IMR-90 (cell line): Measurements from ENCODE around the gene NUP107. TPM values are rescaled to one million over a fixed set of nuclear protein-coding genes. Genes with fewer than 3 reads are reported as not detected.

Experiments
- ATAC-seq: fragments of 200-7000 bp; cut with Tn5 transposase; 2 replicates; pipeline ENCODE4 v1.9.1; 2020; ENCODE audit warnings: low read depth, mild to moderate bottlenecking, moderate library complexity
- BruUV-seq: library from RNA; stranded (reverse); fragments of 400-500 nt; replicated peaks from 2 replicates; lab custom pipeline; 2021; lab: Mats Ljungman, UMichigan
- CTCF ChIA-PET: fragments of 300-600 bp; formaldehyde crosslinking; extraction: SDS; loops from one replicate; lab custom pipeline; 2021; ENCODE audit warnings: antibody characterized with exemption; lab: Yijun Ruan, JAX
- POLR2A ChIA-PET: fragments of 300-600 bp; sonication (Branson Sonifier 250); formaldehyde crosslinking; loops from one replicate; lab custom pipeline; 2022; ENCODE audit warnings: antibody characterized with exemption; ENCODE audit not compliant: unreplicated experiment; lab: Charles Lee
- DNase-seq: peaks from one replicate; pipeline ENCODE4 v3.0.0; 2013
- H2AFZ ChIP-seq: replicated peaks from 2 replicates; pipeline ENCODE3; 2013; ENCODE audit warnings: low read length, mild to moderate bottlenecking; ENCODE audit not compliant: poor library complexity
- H2AK5ac ChIP-seq: 2 replicates; pipeline ENCODE4 v1.6.1; 2013; ENCODE audit warnings: low read depth, low read length, inconsistent platforms
- H2AK9ac ChIP-seq: replicated peaks from 2 replicates; pipeline ENCODE3; 2013; ENCODE audit warnings: mild to moderate bottlenecking, low read depth, low read length, moderate library complexity; ENCODE audit not compliant: poor library complexity
- H2BK120ac ChIP-seq: 2 replicates; pipeline ENCODE4 v1.6.1; 2013; ENCODE audit warnings: low read depth, low read length, inconsistent platforms
- H2BK15ac ChIP-seq: 3 replicates; pipeline ENCODE4 v1.6.1; 2013; ENCODE audit warnings: low read depth, low read length, inconsistent platforms
- H2BK20ac ChIP-seq: 2 replicates; pipeline ENCODE4 v1.6.1; 2013; ENCODE audit warnings: low read depth, mild to moderate bottlenecking, inconsistent platforms, low read length, moderate library complexity
- H2BK5ac ChIP-seq: 2 replicates; pipeline ENCODE4 v1.6.1; 2013; ENCODE audit warnings: mild to moderate bottlenecking, low read depth, low read length, inconsistent platforms; ENCODE audit not compliant: poor library complexity, severe bottlenecking
- H3K14ac ChIP-seq: replicated peaks from 2 replicates; pipeline ENCODE4 v1.6.1; 2013; ENCODE audit warnings: low read depth, low read length, inconsistent platforms
- H3K18ac ChIP-seq: 2 replicates; pipeline ENCODE4 v1.6.1; 2013; ENCODE audit warnings: low read depth, low read length, control low read depth
- H3K23ac ChIP-seq: 2 replicates; pipeline ENCODE4 v1.6.1; 2013; ENCODE audit warnings: low read depth, low read length, inconsistent platforms
- H3K27ac ChIP-seq: 2 replicates; pipeline ENCODE4 v1.5.1; 2013; ENCODE audit warnings: mild to moderate bottlenecking, control low read depth, low read length; ENCODE audit not compliant: insufficient read depth
- H3K27me3 ChIP-seq: 2 replicates; pipeline ENCODE4 v1.6.1; 2013; ENCODE audit warnings: low read length; ENCODE audit not compliant: control insufficient read depth, insufficient read depth
- H3K36me3 ChIP-seq: 2 replicates; pipeline ENCODE4 v1.6.1; 2013; ENCODE audit warnings: low read length, mixed read lengths; ENCODE audit not compliant: control insufficient read depth, insufficient read depth
- H3K4ac ChIP-seq: 2 replicates; pipeline ENCODE4 v1.6.1; 2013; ENCODE audit warnings: low read depth, low read length, inconsistent platforms
- H3K4me1 ChIP-seq: 2 replicates; pipeline ENCODE4 v1.6.1; 2013; ENCODE audit warnings: low read length, mixed read lengths; ENCODE audit not compliant: control insufficient read depth, insufficient read depth
- H3K4me2 ChIP-seq: 2 replicates; pipeline ENCODE4 v1.6.1; 2013; ENCODE audit warnings: low read depth, mild to moderate bottlenecking, control low read depth, low read length, moderate library complexity
- H3K4me3 ChIP-seq: 2 replicates; pipeline ENCODE4 v1.5.1; 2013; ENCODE audit warnings: low read depth, mild to moderate bottlenecking, control low read depth, low read length, moderate library complexity; ENCODE audit not compliant: insufficient read depth
- H3K56ac ChIP-seq: 2 replicates; pipeline ENCODE4 v1.6.1; 2013; ENCODE audit warnings: low read length, inconsistent platforms; ENCODE audit not compliant: insufficient read depth; ENCODE audit errors: extremely low read depth
- H3K79me1 ChIP-seq, 2 experiments: 2 replicates each; pipeline ENCODE4 v1.6.1; 2013; ENCODE audit warnings: low read length in 2 of 2, inconsistent platforms in 1 of 2, low read depth in 1 of 2
- H3K9ac ChIP-seq: 2 replicates; pipeline ENCODE4 v1.6.1; 2013; ENCODE audit warnings: low read depth, low read length, control low read depth
- H3K9me1 ChIP-seq: 2 replicates; pipeline ENCODE4 v1.6.1; 2013; ENCODE audit warnings: low read length, inconsistent platforms; ENCODE audit not compliant: insufficient read depth
- H3K9me3 ChIP-seq: 2 replicates; pipeline ENCODE4 v1.6.1; 2013; ENCODE audit warnings: low read length; ENCODE audit not compliant: control insufficient read depth, insufficient read depth
- H4K20me1 ChIP-seq: 2 replicates; pipeline ENCODE4 v1.6.1; 2013; ENCODE audit warnings: low read length, inconsistent platforms; ENCODE audit not compliant: insufficient read depth
- H4K5ac ChIP-seq: 2 replicates; pipeline ENCODE4 v1.6.1; 2013; ENCODE audit warnings: mild to moderate bottlenecking, low read depth, low read length, control low read depth
- H4K8ac ChIP-seq, 2 experiments: 2 replicates each; pipeline ENCODE4 v1.6.1; 2013; ENCODE audit warnings: low read depth in 2 of 2, low read length in 2 of 2, control low read depth in 1 of 2, inconsistent platforms in 1 of 2
- H4K91ac ChIP-seq: 2 replicates; pipeline ENCODE4 v1.6.1; 2013; ENCODE audit warnings: low read depth, low read length, inconsistent platforms; ENCODE audit not compliant: insufficient read depth
- MAZ ChIP-seq: IDR thresholded peaks from 2 replicates; pipeline ENCODE4 v1.6.1; 2012; ENCODE audit warnings: low read depth, mild to moderate bottlenecking, low read length, improper control_type of control experiment, moderate library complexity, borderline replicate concordance
- RAD21 ChIP-seq: IDR thresholded peaks from 2 replicates; pipeline ENCODE4 v1.6.1; 2012; ENCODE audit warnings: low read length, improper control_type of control experiment
- RCOR1 ChIP-seq: IDR thresholded peaks from 2 replicates; pipeline ENCODE4 v1.6.1; 2012; ENCODE audit warnings: mild to moderate bottlenecking, low read length, improper control_type of control experiment; ENCODE audit not compliant: insufficient replicate concordance
- WGBS, 2 experiments: methylation state at CpG; one replicate each; pipeline versions ENCODE4 v1.1.5 to v1.1.7; 2013; ENCODE audit warnings: missing lambda C conversion rate in 2 of 2; ENCODE audit not compliant: insufficient read length in 1 of 2; ENCODE audit errors: extremely low coverage in 2 of 2; 5-methylcytosine and 5-hydroxymethylcytosine counted together
- dilution Hi-C: fragments of 300-500 bp; cut with HindIII; formaldehyde crosslinking; loops from one replicate; pipeline ENCODE4 v1.14.3; 2018; ENCODE audit warnings: low sequenced_read_pairs; ENCODE audit not compliant: unreplicated experiment
- in situ Hi-C: fragments of 300-500 bp; cut with MboI; formaldehyde crosslinking; loops from 3 replicates; pipeline ENCODE4 v1.14.3; 2019; ENCODE audit warnings: low sequenced_read_pairs, inconsistent platforms, mixed read lengths
- intact Hi-C: fragments of 100-400 bp; cut with micrococcal nuclease; formaldehyde crosslinking; loops from 2 replicates; pipeline ENCODE4 v1.10.0; 2022
- polyA plus RNA-seq, 3 experiments: library from polyadenylated mRNA; depleted of rRNA; stranded (reverse); fragments of >200 nt; gene quantifications; 2 replicates each; pipeline ENCODE4 v1.2.3, GENCODE V29; 2012; ENCODE audit warnings: low replicate concordance in 1 of 3
- total RNA-seq: library from RNA; depleted of rRNA; stranded (reverse); fragments of >200 nt; gene quantifications from 2 replicates; pipeline ENCODE4 v1.2.3, GENCODE V29; 2012

Gene NUP107
- total and polyA plus RNA-seq, 2 of the 4 experiments (the other 2 are of a cell fraction), result 34.5 to 69.7 TPM

DNA sequence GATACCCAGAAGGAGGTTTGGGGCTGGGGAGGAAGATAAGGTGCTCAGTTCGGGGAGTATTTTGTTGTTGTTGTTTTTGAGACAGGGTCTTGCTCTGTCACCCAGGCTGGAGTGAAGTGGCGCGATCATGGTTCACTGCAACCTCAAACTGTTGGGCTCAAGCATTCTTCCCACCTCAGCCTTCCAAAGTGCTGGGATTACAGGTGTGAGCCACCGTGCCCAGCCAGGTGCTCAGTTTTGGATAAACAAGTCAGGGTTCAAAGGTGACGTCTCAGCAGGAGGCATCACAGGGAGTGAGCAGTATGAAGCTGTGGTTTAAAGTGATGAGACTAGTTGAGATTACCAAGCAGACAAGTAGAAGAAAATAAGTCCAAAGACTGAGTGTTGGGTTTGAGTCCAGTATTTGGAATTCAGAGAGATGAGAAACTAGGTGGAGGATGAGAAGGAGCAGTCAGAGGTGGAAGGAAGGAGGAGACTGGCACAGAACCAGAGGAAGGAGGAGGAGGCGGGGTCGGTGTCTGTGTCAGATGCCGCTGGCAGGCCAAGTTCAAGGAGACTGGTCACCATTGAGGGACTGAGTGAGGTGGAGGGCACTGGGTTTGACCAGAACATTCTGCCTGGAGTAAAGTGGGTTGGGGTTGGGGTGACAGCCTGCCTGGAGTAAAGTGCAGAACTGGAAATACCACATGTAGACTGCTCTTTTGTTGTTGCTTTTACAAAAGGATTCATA, 75.3 kb downstream of the NUP107 start:
- CTCF ChIA-PET, result interaction anchor here (0.7 kb wide), 1 partner anchor 45 kb away, joined by 3 read pairs; no protein-coding TSS in a partner anchor
- H3K9me1 ChIP-seq, result 0 out of 2 replicates have a peak, but pooled peaks cover 3% of the 10 kb centered on the region
- H4K20me1 ChIP-seq, result no peaks in the 10 kb centered on the region
- H3K27me3 ChIP-seq, result no peaks in the 10 kb centered on the region
- H3K9ac ChIP-seq, result no peak overlapping the region
- no TSS peak for BruUV-seq
- DNase-seq, result no peak
- no peaks in the 10 kb centered on the region for H3K4me1 ChIP-seq
- 93% methylated on average over 3 of the region's 8 CpGs; no CpG with 5 or more reads in 1 of the 2 experiments for WGBS, 2 experiments
- POLR2A ChIA-PET, result no interaction called here
- no peak overlapping the region for H3K27ac ChIP-seq
- H3K23ac ChIP-seq, result no peak overlapping the region
- no peaks in the 10 kb centered on the region for H3K9me3 ChIP-seq
- peaks cover 11% of the 10 kb centered on the region for H3K36me3 ChIP-seq
- H2BK15ac ChIP-seq, result no peak overlapping the region
- no peak overlapping the region for H4K91ac ChIP-seq
- H3K18ac ChIP-seq, result no peak overlapping the region
- H3K14ac ChIP-seq, result no peak overlapping the region
- in situ Hi-C loops, result no loop called here
- H3K56ac ChIP-seq, result no peak overlapping the region
- H2BK5ac ChIP-seq, result no peak overlapping the region
- intact Hi-C loops, result no loop called here
- no peak overlapping the region for H2AK9ac ChIP-seq
- H3K4me2 ChIP-seq, result no peak overlapping the region
- H2AFZ ChIP-seq, result no peak overlapping the region
- no peak overlapping the region for H2BK120ac ChIP-seq
- no peak for TF ChIP-seq RCOR1
- TF ChIP-seq RAD21, result no peak
- TF ChIP-seq MAZ, result no peak
- no peak overlapping the region for H3K4me3 ChIP-seq
- no peak overlapping the region for H2BK20ac ChIP-seq
- no peak overlapping the region for H4K5ac ChIP-seq
- dilution Hi-C loops, result no loop called here
- no peak overlapping the region for H4K8ac ChIP-seq
- H2AK5ac ChIP-seq, result no peak overlapping the region
- H3K79me1 ChIP-seq, result no peaks in the 10 kb centered on the region; a peak in 1 of 4 replicates
- no peak overlapping the region for H3K4ac ChIP-seq
- ATAC-seq, result no peak
